Activated naive CD4-positive, alpha-beta T cell treated with Interleukin-2 at 50 U/mL for 16 hours (primary cell): ENCODE measurements around the gene NADSYN1.
"Not testable (repeated sequence)": the region's sequence is repeated elsewhere in the genome, so short reads cannot be mapped to it uniquely, and the experiment has no call there.

Experiments used
- DNase-seq: peaks from one replicate; pipeline ENCODE4 v3.0.0-alpha.2; 2020

Gene NADSYN1

DNA sequence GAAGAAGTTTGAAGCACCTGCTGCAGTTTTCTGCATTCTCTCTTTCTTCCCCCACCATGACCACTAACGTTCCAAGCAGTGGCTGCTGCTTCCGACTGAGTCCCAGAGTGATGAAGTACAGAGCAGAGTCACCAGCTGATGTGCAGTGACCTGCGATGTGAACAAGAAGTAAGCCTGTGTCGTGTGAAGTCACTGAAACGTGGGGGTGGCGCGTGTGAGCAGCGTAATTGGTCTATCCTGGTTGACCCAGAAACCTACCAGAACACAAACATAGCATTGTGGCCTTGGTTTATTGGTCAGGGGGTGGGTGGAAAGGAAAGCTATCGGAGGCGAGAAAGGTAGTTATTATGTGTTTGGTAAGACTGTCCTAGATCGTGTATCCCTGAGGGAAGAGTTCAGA, 77.6 kb downstream of the NADSYN1 start:
- no peak for DNase-seq

DNA sequence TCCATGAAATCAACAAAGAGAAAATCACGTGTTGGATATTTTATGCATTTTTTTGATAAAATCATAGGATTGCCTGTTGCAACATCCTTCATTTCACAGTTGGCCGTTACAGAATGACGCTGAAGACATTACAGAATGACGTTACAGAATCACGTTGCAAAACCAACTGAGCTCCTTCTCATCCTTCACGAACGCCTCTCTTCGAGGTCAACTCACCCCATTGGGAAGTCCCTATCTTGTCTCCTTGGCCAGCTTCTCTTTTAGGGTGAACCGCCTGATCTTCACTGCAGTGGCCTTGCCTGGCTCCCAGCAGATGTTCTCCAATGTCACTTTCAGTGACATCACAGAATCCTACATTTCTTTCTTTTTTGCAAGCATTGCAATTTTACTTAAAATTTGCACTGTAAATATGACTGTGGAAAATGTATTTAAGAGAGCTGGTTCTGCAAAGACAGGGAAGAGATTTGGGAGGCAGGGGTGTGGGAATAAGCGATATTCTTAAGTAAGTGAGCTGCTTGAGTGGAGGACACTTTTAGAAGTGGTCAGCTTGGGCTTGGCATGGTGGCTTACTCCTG, 79.1 kb downstream of the NADSYN1 start:
- no peak for DNase-seq

GRCh38 chr11:71534711-71535608, 82.0 kb downstream of the NADSYN1 start:
- DNase-seq = not testable (repeated sequence)

DNA sequence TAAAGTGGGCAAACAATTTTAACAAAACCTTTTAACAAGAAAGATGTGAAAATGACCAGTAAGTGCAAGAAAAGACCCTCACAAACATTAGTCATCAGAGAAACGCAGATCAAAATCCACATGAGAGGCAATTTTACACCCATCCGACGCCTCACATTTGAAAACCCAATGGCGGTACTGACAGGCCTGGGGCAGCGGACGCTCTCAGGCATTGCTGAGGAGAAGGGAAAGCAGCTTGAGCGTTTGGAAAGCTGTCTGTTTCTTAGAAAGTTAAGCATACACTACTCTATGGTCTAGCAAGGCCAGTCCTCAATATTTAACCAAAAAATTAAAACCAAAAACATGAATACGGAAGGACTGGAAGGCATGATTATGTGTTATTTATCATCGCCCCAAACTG, 82.8 kb downstream of the NADSYN1 start:
- no peak for DNase-seq

DNA sequence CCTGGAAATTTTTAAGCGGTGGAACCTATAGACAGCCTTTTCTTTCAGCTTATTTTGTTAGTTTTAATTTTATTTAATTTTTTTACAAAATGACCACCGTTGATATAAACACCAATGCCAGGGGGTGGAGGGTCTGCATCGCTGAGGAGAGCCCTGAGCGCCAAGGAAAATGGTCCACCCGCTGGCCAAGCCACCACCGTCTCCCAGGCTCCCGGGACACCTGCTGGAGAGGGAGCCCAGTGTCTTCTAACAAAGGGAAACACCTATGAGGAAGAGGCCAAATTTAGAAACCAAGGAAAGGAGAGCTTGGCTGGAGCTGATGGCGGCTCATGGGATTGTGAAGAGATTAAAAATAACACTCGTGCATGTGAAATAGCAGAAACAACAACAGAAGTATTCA, 84.5 kb downstream of the NADSYN1 start:
- DNase-seq = no peak

GRCh38 chr11:71537977-71538665, 85.1 kb downstream of the NADSYN1 start, which contains the start of gene KRTAP5-8:
Gene KRTAP5-8 (plus strand): TSS chr11:71538025. CDS start chr11:71538056, 31 bp downstream.
- not testable (repeated sequence) for DNase-seq

DNA sequence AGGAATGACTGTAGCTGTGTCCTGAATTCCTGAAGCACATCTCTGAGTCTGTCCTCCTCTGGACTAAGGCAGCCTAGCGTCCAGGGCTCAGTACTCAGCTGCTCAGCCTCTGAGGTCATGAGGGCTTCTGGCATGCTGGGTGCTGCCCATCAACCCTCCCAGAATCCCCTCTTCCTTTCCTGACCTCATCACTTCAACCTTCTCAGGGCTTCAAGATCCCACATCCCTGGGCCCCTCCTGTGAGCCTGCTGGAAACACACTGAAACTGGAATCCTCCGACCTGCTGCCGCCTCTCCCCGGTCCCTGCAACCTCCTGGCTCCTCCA, 85.6 kb downstream of the NADSYN1 start:
- DNase-seq = no peak

DNA sequence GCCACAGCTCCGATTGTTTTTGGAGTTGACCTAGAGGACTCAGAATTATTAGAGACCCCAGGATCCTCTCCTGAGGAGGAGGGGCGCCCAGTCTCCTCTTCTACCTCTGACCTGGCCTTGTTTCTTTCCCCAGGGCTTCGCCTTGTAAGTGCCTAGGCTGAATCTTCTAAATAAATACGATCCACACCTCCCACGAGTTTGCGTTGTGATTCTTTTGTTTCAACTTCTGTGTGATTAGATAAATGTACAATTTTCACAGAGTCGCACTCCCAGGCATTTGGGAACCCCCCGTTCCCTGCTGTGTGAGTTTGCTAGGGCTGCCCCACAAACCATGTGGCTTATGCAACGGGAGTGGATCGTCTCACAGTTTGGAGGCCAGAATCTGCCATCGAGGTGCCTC, 86.0 kb downstream of the NADSYN1 start:
- no peak for DNase-seq

GRCh38 chr11:71539971-71540370, 87.0 kb downstream of the NADSYN1 start:
- DNase-seq = not testable (repeated sequence)

GRCh38 chr11:71540521-71541304, 87.7 kb downstream of the NADSYN1 start:
- DNase-seq = not testable (repeated sequence)

DNA sequence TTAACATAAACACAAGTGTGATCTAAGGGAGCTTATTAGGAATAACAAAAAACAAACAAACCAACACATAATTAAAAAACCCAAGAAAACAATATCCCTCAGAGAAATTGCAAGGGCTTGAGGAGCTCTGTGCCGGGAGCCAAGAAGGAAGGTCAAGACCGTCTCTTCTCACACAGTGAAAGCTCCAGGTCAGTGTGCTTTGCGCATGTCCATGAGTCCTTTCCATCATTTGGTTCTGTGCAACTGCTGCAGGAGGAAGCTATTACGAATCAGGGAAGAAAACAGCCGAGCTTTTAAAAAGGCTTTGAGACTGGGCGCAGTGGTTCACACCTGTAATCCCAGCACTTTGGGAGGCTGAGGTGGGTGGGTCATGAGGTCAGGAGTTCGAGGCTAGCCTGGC, 89.4 kb downstream of the NADSYN1 start:
- DNase-seq = no peak

- DNase-seq = no peak
These were observed 90.1 kb downstream of the NADSYN1 start for GRCh38 chr11:71542879-71543777.

GRCh38 chr11:71543866-71544265, 90.9 kb downstream of the NADSYN1 start:
- DNase-seq = no peak

DNA sequence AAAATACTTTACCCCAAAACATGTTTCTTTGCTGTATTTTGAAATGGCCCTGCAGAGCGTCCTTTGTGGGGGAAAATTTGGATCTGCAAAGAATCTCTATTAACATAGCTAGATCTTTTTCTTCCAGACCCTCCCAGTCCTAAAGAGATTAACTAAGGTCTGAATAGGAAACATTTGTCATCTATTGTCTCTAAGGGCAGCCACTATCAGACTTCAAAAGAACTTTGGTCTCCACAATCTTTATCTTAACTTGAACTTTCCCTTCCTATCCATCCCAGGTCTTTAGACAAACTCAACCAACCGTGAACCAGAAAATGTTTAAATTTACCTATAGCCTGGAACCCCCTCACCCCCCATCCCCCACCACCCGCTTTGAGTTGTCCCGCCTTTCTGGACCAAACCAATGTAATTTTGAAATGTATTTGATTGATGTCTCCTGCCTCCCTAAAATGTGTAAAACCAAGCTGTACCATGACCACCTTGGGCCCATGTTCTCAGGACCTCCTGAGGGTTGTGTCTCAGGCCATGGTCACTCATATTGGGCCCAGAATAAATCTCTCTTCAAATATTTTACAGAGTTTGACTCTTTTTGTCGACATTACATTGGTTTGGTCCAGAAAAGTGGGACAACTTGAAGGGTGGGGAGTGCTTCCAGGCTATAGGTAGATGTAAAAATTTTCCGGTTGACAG, 91.7 kb downstream of the NADSYN1 start:
- DNase-seq = no peak

GRCh38 chr11:71545405-71545966, 92.5 kb downstream of the NADSYN1 start:
- no peak for DNase-seq

- no peak for DNase-seq
These were observed 95.1 kb downstream of the NADSYN1 start, which contains the start of gene KRTAP5-9 for GRCh38 chr11:71548120-71548519. Gene KRTAP5-9 (plus strand): TSS chr11:71548420. CDS start chr11:71548658, 238 bp downstream.

DNA sequence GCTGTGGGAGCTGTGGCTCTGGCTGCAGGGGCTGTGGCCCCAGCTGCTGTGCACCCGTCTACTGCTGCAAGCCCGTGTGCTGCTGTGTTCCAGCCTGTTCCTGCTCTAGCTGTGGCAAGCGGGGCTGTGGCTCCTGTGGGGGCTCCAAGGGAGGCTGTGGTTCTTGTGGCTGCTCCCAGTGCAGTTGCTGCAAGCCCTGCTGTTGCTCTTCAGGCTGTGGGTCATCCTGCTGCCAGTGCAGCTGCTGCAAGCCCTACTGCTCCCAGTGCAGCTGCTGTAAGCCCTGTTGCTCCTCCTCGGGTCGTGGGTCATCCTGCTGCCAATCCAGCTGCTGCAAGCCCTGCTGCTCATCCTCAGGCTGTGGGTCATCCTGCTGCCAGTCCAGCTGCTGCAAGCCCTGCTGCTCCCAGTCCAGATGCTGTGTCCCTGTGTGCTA, 95.7 kb downstream of the NADSYN1 start:
- no peak for DNase-seq
